Activated T-helper 1 cell treated with Interleukin-2 at 50 U/mL for 16 hours (primary cell): ENCODE data around the gene DOCK2.
"Not testable (repeated sequence)": the region's sequence is repeated elsewhere in the genome, so short reads cannot be mapped to it uniquely, and the experiment has no call there.

ENCODE experiments used
- DNase-seq: peaks from one replicate; pipeline ENCODE4 v3.0.0-alpha.2; 2020; ENCODE audit warnings: low read depth

Gene DOCK2

DNA sequence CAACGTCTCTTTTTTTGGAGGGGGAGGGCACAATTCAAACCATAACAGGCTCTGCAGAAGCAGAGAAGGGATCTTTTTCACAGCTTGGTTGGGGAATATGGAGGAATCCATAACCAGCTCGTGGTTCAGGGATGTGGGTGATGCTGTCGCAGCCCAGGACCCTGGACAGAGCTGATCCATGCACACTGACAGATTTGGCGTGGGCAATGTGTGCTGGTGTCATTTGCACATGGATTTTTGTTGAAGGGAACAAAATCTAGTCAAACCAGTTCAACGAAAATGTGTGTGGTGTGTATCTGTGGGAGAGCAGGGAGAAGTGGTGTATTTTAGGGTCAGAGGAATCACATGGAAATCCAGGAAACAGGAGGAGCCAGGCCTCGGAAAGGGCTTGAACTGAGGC, 4.2 kb downstream of the DOCK2 start:
- no peak for DNase-seq

DNA sequence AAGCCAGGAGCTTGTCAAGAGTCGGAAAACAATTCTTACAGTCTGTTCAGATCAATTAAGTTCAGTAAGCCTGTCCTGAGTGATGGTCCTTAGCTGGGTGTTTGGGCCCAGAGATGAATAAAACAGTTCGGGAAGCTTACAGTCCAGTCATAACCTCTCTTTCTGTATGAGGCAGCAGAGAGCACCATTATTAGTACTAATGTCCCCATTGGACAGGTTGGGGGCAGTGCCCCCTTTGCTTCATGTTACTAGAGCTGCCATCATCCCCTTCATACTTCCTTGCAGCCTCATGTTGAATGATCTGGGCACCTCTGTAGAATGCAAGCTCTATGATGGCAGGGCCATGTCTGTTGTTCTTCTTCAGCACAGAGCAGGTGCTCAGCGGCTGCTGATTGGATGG, 9.8 kb downstream of the DOCK2 start:
- no peak for DNase-seq

DNA sequence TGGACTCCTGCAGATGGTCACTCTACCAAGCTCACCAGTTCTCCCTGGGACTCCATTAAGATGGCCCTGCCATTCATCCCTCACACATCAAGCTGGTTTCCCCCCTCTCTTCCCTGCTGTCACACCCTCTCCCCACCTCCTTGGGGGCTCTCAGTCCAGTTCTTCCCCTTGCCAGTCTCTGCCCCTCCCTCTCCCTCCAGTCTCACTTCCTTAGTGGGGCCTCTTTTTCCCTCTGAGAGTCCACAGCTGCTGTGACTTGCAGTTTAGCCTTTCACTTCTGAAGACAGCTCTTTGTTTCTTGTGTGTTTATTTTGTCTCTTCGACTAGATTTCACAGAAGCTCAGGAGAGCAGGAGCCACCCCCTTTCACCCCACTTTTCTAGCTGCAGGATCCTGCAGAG, 10.5 kb downstream of the DOCK2 start:
- DNase-seq, result no peak

DNA sequence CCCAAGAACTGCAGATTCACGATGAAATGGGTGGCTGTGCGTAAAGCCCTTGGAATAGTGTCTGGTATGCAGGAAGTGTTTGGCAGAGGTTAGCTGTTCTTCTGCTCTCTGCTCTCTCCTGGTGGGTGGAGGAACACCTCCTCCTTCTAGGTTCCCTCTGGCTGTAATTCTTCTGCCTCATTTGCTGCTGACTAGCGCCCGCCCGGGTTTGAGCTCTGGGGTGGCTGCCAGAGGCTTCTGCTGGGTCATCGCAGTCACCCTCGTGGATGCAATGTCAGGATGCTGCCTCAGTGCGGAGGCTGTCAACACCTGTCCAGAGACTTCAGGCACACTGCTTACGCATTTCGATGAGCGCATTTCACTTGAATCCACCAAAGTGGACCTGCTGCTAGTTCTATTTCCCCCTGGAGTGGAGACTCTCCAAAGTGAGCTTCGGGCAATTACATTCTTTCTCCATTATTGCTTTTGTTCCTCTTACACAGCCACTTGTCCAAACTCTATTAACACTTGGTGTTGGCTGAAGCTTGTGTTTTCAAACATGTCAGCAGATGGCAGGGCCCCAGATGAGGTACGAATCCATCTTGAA, 11.7 kb downstream of the DOCK2 start:
- DNase-seq, result no peak

DNA sequence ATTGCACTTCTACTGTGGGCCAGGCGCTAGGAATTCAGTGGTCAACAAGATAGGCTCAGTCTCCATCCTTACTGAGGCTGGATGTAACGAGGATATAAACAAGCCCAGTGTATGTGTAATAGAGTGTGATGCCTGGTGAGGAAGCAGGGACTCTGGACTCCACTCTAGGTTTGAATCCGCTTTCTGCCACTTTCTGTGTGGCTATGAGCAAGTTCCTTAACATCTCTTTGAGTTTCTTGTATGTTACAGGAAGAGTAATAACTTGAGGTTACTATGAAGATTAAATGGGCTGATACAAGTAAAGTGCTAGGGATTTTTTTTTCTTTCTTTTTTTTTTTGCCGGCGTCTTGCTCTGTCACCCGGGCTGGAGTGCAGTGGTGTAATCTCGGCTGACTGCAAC, 12.4 kb downstream of the DOCK2 start:
- DNase-seq, result no peak

DNA sequence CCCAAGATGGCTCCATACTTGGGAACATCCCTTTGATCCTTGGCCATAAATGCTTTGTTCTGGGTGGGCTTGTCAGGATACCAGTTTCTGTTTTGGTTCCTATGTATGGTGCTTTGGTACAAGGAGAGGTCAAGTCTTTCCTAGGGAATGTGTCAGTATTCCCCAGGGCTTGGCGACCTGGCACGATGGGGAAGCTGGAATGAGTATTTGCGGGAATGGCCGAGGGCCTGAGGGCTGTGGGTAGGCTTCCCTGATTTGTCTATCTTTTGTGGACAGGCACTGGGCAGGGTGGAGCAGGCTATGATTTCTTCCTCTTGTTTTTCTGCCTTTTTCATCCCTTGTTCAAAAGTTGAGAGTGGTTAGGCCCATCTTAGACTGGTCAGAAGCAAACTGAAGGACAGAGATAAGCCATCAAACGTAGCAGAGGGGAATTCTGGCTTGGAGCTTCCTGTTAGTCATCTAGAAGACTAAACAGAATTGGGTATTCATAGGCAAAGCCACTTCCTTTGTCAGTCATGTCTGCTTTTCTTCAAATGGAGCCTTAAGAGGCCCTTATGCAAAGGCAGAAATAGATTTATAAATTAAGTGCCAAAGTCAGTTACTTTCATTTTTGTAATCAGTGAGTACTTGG, 13.7 kb downstream of the DOCK2 start:
- DNase-seq, result no peak

DNA sequence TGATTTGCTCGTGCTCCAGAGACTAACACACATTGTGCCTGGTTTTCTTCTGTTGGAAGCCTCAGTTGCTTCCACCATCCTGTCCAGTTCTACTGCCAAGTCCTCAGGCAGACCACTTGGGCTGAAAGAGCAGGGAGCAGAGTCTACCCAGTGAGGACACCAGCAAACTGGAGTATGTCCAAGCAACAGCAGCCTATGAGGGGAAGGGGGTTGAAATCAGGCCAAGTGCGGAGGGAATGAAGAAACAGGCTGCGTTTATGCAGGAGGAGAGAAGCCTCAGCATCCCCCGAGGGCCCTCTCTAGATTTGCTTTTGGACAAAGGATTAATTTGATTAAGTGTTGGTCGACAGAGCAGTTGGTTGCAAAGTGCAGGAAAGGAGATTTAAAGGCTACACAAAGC, 14.5 kb downstream of the DOCK2 start:
- DNase-seq, result no peak

DNA sequence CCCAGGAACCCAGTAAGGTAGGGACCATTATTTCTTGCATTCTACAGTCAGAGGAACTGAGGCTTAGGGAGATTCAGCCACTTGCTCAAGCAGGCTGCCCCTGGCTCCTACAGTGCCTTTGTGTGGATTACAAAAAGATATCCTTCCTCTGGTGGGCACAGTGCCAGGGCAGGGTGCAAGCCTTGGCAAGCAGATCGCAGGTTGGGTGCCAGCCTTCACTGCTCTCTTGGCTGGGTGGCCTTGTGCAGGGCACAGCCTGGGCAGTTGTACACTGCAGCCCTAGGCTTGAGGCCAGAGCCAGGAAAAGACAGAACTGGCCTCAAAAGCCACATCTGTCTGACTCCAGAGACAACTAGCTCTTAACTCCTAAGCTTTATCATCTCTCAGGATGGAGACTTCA, 15.0 kb downstream of the DOCK2 start:
- no peak for DNase-seq

DNA sequence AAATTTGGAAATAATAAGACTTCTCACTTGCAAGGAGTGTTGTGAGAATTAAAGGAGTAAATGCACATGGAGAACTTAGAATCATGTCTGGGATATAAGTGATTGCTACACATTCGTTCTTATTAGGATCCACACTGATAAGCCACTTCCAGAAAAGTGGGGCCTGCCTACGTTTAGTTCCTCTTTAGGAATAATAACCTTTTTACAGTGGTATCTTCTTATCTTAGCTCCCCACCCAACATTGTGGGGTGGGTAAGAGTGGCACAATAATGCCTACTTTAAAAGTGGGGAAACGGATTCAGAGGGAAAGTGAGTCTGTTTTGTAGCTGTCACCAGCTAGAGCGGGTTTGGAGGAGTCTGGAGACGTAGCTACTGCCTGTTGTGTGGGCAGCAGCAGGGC, 16.0 kb downstream of the DOCK2 start:
- DNase-seq, result no peak

DNA sequence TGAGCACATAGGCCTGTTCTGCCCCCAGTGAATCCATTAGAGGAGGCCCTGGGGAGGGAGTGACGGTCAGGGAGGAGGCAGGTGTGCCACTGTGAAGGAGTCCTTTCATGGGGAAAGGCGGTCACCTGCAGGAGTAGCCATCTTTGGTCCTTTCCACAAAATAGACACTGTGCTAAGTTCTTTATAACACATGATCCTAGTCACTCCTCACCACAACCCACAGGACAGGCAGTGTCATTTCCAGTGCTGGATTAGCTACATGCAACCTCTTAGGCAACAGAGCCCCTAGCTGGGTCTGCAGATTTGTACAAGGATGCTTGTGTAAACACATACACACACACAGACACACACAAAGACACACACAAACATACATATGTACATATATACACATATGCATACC, 18.3 kb downstream of the DOCK2 start:
- DNase-seq, result no peak

DNA sequence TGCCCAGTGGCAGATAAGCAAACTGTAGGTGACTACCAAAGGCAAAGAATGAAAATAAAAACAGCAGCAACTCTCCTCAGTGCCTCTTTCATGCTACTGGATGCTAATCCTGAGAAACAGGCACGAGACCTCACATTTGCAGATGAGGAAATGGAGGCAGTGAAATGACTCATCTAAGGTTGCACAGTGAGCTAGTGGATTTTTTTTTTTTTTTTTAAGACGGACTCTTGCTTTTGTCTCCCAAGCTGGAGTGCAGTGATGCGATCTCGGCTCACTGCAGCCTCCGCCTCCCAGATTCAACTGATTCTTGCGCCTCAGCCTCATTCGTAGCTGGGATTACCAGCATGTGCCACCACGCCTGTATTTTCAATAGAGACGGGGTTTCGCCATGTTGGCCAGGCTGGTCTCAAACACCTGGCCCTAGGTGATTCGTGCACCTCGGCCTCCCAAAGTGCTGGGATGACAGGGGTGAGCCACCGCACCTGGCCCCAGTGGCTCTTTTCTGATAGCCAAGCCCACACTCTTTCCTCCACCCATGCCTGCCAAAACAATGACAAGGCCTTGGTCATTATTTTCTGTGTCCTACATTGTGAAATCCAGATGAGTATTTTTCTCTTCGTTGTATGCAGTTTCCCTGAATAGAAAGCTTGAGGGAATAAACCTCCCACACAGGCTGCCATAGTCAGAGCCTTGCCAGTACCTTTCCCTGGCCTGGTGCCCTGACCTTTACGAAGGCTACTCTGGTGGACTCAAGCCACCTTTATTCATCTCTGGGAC, 19.2 kb downstream of the DOCK2 start:
- no peak for DNase-seq

DNA sequence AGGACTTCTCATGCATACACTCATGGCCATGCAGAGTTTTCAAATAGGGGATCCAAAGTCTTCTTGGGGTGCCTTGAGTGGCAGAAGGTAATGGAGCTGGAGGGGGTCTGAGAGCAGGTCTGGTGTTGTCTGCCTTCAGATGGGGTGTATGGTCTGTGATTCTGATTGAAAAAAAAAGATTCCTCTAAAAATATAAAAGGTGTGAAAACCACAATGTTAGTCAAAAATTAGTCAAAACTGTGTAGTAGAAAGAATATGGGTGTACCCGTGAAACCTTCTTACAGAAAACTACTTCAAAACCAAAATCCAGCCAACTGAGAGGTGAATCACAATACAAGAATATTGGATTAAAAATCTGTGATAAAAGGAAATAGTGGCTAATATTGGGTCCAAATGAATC, 20.1 kb downstream of the DOCK2 start:
- DNase-seq, result no peak

DNA sequence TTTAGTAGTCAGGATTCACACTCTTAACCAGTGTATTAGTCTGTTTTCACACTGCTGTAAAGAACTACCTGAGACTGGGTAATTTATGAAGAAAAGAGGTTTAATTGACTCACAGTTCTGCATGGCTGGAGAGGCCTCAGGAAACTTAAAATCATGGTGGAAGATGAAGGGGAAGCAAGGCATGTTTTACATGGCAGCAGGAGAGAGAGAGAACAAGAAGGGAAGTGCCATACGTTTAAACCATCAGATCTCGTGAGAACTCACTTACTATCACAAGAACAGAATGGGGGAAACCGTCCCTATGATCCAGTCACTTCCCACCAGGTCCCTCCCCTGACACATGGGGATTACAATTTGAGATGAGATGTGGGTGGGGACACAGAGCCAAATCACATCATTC, 25.4 kb downstream of the DOCK2 start:
- not testable (repeated sequence) for DNase-seq

DNA sequence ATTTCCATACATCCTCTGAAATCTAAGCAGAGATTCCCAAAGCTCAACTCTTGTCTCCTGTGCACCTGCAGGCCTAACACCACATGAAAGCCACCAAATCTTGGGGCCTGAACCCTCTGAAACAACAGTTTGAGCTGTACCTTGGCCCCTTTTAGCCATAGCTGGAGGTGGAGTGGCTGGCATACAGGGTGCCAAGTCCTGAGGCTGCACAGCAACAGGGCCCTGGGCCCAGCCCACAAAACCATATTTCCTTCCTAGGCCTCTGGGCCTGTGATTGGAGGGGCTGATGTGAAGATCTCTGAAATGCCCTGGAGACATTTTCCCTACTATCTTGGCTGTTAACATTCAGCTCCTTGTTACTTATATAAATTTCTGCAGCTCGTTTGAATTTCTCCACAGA, 26.5 kb downstream of the DOCK2 start:
- DNase-seq, result no peak

DNA sequence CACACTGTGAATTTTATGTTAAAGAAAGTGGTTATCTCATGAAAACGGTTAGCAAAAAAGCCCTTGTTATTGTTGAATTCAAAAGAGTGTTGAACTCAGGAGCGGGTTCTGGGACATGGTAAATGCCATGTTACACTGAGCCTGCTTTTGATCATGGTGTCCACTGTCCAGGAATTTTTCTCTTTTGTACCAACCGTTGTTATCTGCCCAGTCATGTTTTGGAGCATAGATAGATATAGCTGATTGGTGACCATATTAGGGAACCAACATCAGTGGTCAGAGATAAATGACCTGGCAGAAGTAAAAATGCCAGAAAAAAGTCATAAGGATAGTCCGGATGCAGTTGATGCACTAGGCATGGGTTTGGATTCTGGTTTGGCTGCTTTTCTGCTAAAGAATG, 29.3 kb downstream of the DOCK2 start:
- no peak for DNase-seq

DNA sequence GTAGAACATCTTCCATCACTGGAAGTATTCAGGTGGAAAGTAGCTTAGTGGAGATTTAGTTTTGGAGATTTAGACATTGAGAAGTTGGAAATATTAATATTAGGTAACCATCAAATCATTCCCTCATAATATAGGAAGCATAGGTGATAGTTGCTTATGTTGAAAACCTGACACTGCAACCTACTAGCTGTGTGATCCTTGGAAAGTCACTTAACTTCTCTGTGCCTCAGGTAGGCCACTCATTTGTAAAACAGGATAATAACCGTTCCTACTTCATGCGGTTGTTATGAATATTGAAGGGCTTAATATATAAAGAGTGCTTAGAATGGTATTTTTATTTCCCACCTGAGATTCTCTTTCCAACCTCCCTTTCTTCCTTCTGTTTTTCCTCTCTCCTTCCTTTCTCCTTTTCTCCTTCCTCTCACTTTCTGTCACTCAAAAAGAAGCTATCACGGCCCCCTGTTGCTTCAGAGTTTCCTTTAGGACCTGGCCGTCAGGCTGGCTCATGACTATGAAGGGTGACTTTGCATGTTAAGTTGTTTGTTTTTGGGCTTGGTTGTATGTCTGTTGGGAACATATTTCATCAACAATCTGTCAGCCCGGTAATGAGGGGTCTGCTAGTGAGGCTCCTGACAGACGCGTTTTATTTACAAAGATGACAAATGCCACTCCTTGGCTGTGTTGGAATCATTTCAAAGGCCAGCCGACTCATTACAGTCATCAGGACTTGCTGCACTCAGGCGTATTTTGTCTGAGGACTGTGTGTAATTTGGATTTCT, 31.0 kb downstream of the DOCK2 start:
- DNase-seq, result no peak

DNA sequence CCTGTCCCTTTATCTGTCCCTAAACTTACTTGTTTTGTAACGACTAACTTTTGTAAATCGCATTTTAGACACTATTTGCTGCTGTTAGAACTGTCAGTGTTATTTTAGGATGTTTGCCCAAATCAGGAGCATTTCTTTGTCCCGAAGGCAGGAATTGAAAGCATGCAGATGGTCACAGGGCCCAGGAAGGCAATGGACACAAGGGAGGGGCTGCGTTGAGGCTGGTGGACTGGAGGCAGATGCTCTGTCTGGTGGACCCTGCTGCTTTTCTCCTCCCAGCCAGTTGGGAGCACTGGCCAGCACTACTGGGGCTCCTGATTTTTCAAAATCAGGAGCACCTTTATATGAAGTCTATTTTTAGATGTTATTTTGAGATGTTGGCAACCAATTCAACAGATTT, 31.7 kb downstream of the DOCK2 start:
- no peak for DNase-seq

DNA sequence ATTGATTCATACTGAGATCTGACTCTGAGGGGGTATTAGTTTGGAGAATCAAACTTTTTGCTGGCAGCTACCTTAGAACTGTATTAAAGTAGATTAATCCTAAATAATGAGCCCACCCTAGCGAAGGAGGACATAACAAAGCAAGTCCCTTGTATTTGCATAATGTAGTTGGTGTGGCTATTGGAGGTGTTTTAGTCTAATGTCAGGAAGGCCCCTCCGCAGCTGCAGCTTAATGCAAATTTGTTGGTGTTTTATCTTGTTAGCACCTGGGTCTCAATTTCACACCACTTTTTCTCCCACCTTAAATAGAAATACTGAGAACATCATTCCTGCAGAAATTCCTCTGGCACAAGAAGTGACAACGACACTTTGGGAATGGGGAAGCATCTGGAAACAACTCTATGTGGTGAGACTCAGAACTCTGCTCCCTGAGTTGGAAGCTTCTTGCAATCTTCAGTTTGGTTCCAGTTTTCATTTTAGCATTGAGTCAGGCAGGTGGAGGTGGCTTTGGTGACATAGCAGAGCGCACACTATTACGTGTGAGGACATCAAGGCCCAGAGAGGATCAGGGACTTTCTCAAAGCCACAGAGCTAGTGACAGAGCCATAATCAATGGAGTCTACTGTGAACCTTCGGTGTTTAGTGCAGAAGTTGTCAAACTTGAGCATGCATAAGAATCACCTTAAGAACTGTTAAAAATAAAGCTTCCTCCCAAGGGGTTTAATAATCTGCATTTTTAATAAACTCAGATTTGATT, 33.9 kb downstream of the DOCK2 start:
- no peak for DNase-seq

DNA sequence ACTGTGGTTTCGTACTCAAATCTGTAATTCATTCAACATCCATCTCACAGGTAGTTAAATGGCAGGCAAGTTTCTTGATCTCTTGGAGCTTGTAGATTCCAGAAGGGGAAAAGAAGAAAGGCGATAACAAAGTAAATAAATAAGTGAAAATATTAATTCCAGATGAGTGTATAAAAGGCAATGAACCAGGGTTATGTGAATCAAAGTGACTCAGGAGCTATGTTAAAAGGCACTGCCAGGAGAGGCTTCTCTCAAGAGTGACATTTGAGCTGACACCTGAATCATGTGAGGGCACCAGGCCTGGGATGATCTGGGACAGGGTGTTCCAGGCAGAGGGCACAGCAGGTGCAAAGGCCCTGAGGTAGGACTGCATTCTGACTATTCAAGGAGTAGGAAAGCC, 45.0 kb downstream of the DOCK2 start:
- DNase-seq, result no peak

DNA sequence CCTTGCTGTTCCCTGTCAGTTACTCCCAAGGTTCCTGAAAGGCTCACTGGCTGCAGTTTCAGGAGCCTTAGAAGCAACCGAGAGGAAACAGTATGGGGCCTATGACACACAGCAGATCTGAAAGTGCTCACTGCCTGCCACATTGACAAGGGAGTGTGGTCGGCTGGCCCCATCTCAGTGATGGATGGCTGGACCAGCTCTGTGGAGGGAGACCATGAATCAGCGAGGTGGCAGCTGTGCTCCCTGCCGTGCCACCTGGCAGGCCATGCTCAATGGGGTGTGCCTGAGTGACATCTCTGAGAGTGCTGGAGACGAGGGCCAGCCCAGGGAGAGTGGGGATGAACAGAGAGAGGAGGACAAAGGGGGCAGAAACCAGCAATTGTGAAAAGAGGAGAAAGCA, 49.1 kb downstream of the DOCK2 start:
- no peak for DNase-seq

DNA sequence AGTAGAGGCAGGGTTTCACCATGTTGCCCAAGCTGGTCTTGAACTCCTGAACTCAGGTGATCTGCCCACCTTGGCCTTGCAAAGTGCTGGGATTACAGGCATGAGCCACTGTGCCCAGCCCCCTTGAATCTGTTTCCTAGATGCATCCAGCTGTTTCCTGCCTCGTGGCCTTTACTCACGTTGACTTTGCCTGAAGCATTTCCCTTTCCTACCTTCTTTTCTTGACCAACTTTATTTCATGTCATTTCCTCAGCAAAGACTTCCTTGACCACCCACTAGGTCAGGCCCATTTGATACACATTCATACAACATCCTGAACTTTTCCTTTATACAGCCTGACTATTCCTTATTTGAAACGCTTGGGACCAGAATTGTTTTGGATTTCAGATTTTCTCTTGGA, 51.0 kb downstream of the DOCK2 start:
- no peak for DNase-seq

DNA sequence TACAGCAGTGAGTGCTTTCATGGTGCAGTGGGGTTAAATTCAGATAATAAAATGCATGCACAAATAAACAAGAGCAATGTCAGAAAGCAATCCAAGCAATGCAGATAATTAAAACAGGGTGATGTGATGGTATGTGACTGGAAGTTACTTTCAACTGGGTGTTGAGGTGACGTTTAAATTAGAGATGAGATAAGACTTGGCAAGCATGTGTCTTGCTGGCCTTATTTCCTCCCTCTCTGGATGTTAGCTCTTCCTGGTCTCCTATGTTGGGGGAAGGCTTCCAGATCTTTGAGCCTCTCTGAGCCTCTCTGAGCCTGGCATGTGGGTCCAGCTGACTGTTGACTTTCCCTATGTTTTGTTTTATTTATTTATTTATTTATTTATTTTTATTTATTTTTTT, 54.4 kb downstream of the DOCK2 start:
- no peak for DNase-seq
